HG03442 (cell line): Measurements from ENCODE around the gene MYL6B.
"Not testable (repeated sequence)": the region's sequence is repeated elsewhere in the genome, so short reads cannot be mapped to it uniquely, and the experiment has no call there.

Experiments used
- ATAC-seq: cut with Tn5 transposase; IDR thresholded peaks from one replicate; pipeline ENCODE4 v1.9.1; 2021; ENCODE audit warnings: mild to moderate bottlenecking, moderate library complexity; ENCODE audit not compliant: unreplicated experiment

MYL6B gene

GRCh38 chr12:56152132-56152755, at the start of gene MYL6B:
Gene MYL6B, plus strand, starts transcription at chr12:56152587. Its CDS starts 1,332 bp downstream, at chr12:56153919.
- ATAC-seq: peak; percentile 79

- no peak for ATAC-seq
Measured at GRCh38 chr12:56102683-56103065, 49.7 kb upstream of the MYL6B start.

GRCh38 chr12:56103066-56103711, 49.2 kb upstream of the MYL6B start:
- ATAC-seq: no peak

GRCh38 chr12:56103823-56104108, 48.6 kb upstream of the MYL6B start:
- no peak for ATAC-seq

GRCh38 chr12:56104109-56104814, 48.1 kb upstream of the MYL6B start, which contains the start of gene PA2G4:
Gene PA2G4, plus strand, starts transcription at chr12:56104559. Its CDS starts 179 bp downstream, at chr12:56104738.
- peak; percentile 96 for ATAC-seq

- no peak for ATAC-seq
Measured at GRCh38 chr12:56104815-56105608, 47.4 kb upstream of the MYL6B start.

- ATAC-seq: no peak
Measured at GRCh38 chr12:56105609-56105902, 46.8 kb upstream of the MYL6B start.

GRCh38 chr12:56107242-56107641, 45.1 kb upstream of the MYL6B start:
- ATAC-seq: no peak

- ATAC-seq: no peak
Measured at GRCh38 chr12:56110571-56110970, 41.8 kb upstream of the MYL6B start.

GRCh38 chr12:56114084-56114483, 38.3 kb upstream of the MYL6B start:
- no peak for ATAC-seq

- no peak for ATAC-seq
Measured at GRCh38 chr12:56115329-56115728, 37.1 kb upstream of the MYL6B start.

- peak; percentile 36 for ATAC-seq
Measured at GRCh38 chr12:56116267-56117081, 35.9 kb upstream of the MYL6B start, which contains the start of gene RPL41. Gene RPL41, plus strand, starts transcription at chr12:56116633.

GRCh38 chr12:56117082-56117706, 35.2 kb upstream of the MYL6B start:
- ATAC-seq: not testable (repeated sequence)

- ATAC-seq: peak; percentile 85
Measured at GRCh38 chr12:56117778-56118687, 34.4 kb upstream of the MYL6B start, which contains the start of gene ZC3H10. Gene ZC3H10, plus strand, starts transcription at chr12:56118266. Its CDS starts 2,297 bp downstream, at chr12:56120563.

GRCh38 chr12:56118688-56119357, 33.6 kb upstream of the MYL6B start:
- ATAC-seq: no peak

- ATAC-seq: no peak
Measured at GRCh38 chr12:56119361-56119796, 33.0 kb upstream of the MYL6B start.

GRCh38 chr12:56120158-56120846, 32.1 kb upstream of the MYL6B start:
- no peak for ATAC-seq
